ENCODE measurements around the gene BMP15.

Gene BMP15

GRCh38 chrX:50881028-50881427, 29.5 kb upstream of the BMP15 start:
- TF ChIP-seq CTCF (IDR thresholded peaks at IDR 0.05; ENCODE audit: low read depth, low read length): no peak
- H3K4me3 ChIP-seq (ENCODE audit: low read depth, low read length): no peak overlapping the region

- no peak overlapping the region for H3K4me3 ChIP-seq (ENCODE audit: low read depth, low read length)
- no peak for TF ChIP-seq CTCF (IDR thresholded peaks at IDR 0.05; ENCODE audit: low read depth, low read length)
These were observed 21.7 kb upstream of the BMP15 start for GRCh38 chrX:50888884-50889283.

- TF ChIP-seq CTCF (IDR thresholded peaks at IDR 0.05; ENCODE audit: low read depth, low read length): no peak
- H3K4me3 ChIP-seq (ENCODE audit: low read depth, low read length): no peak overlapping the region
These were observed 21.0 kb upstream of the BMP15 start for GRCh38 chrX:50889582-50889981.

GRCh38 chrX:50893047-50893446, 17.5 kb upstream of the BMP15 start:
- H3K4me3 ChIP-seq (ENCODE audit: low read depth, low read length): no peak overlapping the region
- TF ChIP-seq CTCF (IDR thresholded peaks at IDR 0.05; ENCODE audit: low read depth, low read length): no peak

- TF ChIP-seq CTCF (IDR thresholded peaks at IDR 0.05; ENCODE audit: low read depth, low read length): no peak
- no peak overlapping the region for H3K4me3 ChIP-seq (ENCODE audit: low read depth, low read length)
These were observed 17.1 kb upstream of the BMP15 start for GRCh38 chrX:50893466-50893865.

GRCh38 chrX:50905334-50905733, 5.2 kb upstream of the BMP15 start:
- no peak for TF ChIP-seq CTCF (IDR thresholded peaks at IDR 0.05; ENCODE audit: low read depth, low read length)
- no peak overlapping the region for H3K4me3 ChIP-seq (ENCODE audit: low read depth, low read length)

- no peak overlapping the region for H3K4me3 ChIP-seq (ENCODE audit: low read depth, low read length)
- TF ChIP-seq CTCF (IDR thresholded peaks at IDR 0.05; ENCODE audit: low read depth, low read length): no peak
These were observed 3.0 kb downstream of the BMP15 start for GRCh38 chrX:50913520-50913919.

Data from WI38 (cell line).